DOHH2 (cell line): ENCODE results near the gene CPED1.

Experiments
- H3F3A ChIP-seq: fragments of 200-600 bp; sonication (generic), shearing (Covaris generic); 2 replicates; pipeline ENCODE4 v1.6.0; 2016; ENCODE audit warnings: antibody characterized with exemption, mild to moderate bottlenecking; ENCODE audit not compliant: control insufficient read depth, insufficient read depth
- H3K27ac ChIP-seq: fragments of 200-600 bp; sonication (generic); 2 replicates; pipeline ENCODE4 v1.5.1; 2014; ENCODE audit warnings: low read depth, mild to moderate bottlenecking, low read length, moderate library complexity
- H3K27me3 ChIP-seq: fragments of 200-600 bp; sonication (generic); 2 replicates; pipeline ENCODE4 v1.6.1; 2014; ENCODE audit warnings: mild to moderate bottlenecking, low read length, mixed read lengths; ENCODE audit not compliant: control insufficient read depth
- H3K36me3 ChIP-seq: fragments of 200-600 bp; sonication (generic); 2 replicates; pipeline ENCODE4 v1.6.1; 2014; ENCODE audit warnings: mild to moderate bottlenecking, low read length, moderate library complexity, mixed read lengths; ENCODE audit not compliant: control insufficient read depth
- H3K4me1 ChIP-seq: fragments of 200-600 bp; sonication (generic); 2 replicates; pipeline ENCODE4 v1.6.1; 2014; ENCODE audit warnings: mild to moderate bottlenecking, low read length, mixed read lengths; ENCODE audit not compliant: control insufficient read depth
- H3K4me2 ChIP-seq: fragments of 200-600 bp; sonication (generic); 2 replicates; pipeline ENCODE4 v1.6.0; 2014; ENCODE audit warnings: mild to moderate bottlenecking, low read length, moderate library complexity
- H3K4me3 ChIP-seq: fragments of 200-600 bp; sonication (generic); 2 replicates; pipeline ENCODE4 v1.5.1; 2014; ENCODE audit warnings: mild to moderate bottlenecking, low read length, mixed read lengths
- H3K79me2 ChIP-seq: fragments of 200-600 bp; sonication (generic); 2 replicates; pipeline ENCODE4 v1.6.1; 2014; ENCODE audit warnings: mild to moderate bottlenecking, low read length, mixed read lengths; ENCODE audit not compliant: control insufficient read depth
- H3K9me2 ChIP-seq: fragments of 200-600 bp; sonication (generic); replicated peaks from 2 replicates; pipeline ENCODE4 v1.6.1; 2014; ENCODE audit warnings: mild to moderate bottlenecking, low read length, mixed read lengths; ENCODE audit not compliant: control insufficient read depth
- H3K9me3 ChIP-seq: fragments of 200-600 bp; sonication (generic); 2 replicates; pipeline ENCODE4 v1.6.1; 2014; ENCODE audit warnings: antibody characterized with exemption, low read length, mixed read lengths; ENCODE audit not compliant: control insufficient read depth, insufficient read depth
- H4K20me1 ChIP-seq: fragments of 200-600 bp; sonication (generic); 2 replicates; pipeline ENCODE4 v1.6.0; 2014; ENCODE audit warnings: low read depth, mild to moderate bottlenecking, antibody characterized with exemption, low read length, moderate library complexity; ENCODE audit not compliant: control insufficient read depth, insufficient read depth
- EZH2phosphoT487 ChIP-seq: fragments of 200-600 bp; sonication (generic); IDR thresholded peaks from 2 replicates; pipeline ENCODE4 v1.6.1; 2017; ENCODE audit warnings: borderline replicate concordance, mild to moderate bottlenecking, antibody characterized with exemption, low read length, moderate library complexity, mixed read lengths
- TF ChIP-seq, protein P1 (sequence below): fragments of 200-600 bp; sonication (generic); IDR thresholded peaks from one replicate; pipeline ENCODE4 v1.5.1; 2014; ENCODE audit warnings: antibody characterized with exemption, mild to moderate bottlenecking, low read depth, low read length; ENCODE audit not compliant: poor library complexity, severe bottlenecking

The CPED1 gene

DNA sequence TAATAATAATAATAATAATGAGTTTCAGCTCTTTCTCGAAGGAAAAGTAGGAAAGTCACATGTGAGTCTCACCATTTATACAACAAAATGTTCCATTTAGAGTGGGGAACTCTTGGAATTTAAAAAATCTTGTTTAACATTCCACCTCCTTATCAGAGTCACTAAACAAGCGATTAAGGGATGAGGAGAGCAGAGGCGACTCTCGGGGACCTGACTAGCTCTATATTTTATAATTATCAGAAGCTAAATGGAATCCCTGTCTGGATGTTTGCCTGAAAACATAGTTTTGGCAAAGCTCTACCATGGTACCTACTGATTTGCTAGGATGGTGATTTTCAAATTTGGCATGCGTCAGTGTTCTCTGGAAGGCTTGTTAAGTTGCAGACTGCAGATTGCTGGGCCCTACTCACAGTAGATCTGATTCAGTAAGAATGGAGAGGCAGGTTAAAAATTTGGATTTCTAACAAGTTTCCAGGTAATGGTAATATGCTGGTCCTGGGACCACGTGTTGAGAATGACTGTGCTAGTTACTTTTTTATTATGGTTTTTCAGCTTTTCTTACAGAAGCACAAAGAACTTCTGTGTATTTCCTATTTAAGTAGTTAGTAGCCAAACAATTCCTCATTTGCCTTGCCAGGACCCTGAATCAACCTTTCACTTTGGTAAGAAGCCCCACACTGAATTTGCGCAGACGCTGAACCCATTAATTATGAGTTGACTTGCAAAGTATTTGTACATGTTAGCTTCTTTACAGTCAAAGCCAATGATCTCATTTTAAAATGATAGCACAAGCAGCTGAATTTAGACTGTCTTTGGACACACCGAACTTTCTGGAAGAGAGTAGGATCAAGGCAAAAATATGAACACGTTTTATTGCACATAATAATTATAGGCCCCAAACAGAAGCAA, 39.5 kb downstream of the CPED1 start:
- Histone ChIP-seq H3F3A (no peaks in the 10 kb centered on the region), H3K36me3 (no peaks in the 10 kb centered on the region), H3K4me3 (no peak overlapping the region), H4K20me1 (no peaks in the 10 kb centered on the region), H3K9me3 (no peaks in the 10 kb centered on the region), H3K79me2 (no peaks in the 10 kb centered on the region), H3K4me1 (no peaks in the 10 kb centered on the region), H3K9me2 (no peaks in the 10 kb centered on the region), H3K4me2 (no peak overlapping the region), H3K27me3 (peaks cover 3% of the 10 kb centered on the region; the same call in 1 of the 2 replicates), H3K27ac (no peak overlapping the region)
- no peak for TF ChIP-seq EZH2phosphoT487
- TF ChIP-seq, protein P1, sequence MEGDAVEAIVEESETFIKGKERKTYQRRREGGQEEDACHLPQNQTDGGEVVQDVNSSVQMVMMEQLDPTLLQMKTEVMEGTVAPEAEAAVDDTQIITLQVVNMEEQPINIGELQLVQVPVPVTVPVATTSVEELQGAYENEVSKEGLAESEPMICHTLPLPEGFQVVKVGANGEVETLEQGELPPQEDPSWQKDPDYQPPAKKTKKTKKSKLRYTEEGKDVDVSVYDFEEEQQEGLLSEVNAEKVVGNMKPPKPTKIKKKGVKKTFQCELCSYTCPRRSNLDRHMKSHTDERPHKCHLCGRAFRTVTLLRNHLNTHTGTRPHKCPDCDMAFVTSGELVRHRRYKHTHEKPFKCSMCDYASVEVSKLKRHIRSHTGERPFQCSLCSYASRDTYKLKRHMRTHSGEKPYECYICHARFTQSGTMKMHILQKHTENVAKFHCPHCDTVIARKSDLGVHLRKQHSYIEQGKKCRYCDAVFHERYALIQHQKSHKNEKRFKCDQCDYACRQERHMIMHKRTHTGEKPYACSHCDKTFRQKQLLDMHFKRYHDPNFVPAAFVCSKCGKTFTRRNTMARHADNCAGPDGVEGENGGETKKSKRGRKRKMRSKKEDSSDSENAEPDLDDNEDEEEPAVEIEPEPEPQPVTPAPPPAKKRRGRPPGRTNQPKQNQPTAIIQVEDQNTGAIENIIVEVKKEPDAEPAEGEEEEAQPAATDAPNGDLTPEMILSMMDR = no peak

DNA sequence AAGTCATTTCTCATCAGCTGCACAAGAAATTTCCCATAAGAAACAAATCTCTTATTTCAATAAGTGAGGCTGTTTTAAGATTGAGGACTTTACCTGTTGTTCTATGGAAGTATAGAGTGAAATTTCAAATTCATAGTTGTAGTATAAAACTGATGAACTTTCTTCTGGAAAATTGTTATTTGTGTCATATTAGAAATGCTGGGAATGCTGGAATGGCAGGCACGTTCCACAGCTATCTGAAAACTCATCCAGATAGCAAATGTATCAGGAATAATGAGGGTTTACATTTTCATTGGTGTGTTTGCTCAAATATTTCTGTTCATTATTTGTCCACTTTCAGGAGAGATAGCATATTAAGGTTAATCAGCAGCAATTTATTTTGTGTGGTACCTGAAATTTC, 40.8 kb downstream of the CPED1 start:
- TF ChIP-seq, protein P1 = no peak
- no peaks in the 10 kb centered on the region for H3K27me3 ChIP-seq
- no peak overlapping the region for H3K4me2 ChIP-seq
- no peaks in the 10 kb centered on the region for H3K36me3 ChIP-seq
- no peaks in the 10 kb centered on the region for H3K9me3 ChIP-seq
- no peak overlapping the region for H3K4me3 ChIP-seq
- no peaks in the 10 kb centered on the region for H3K9me2 ChIP-seq
- H3K4me1 ChIP-seq = no peaks in the 10 kb centered on the region
- no peaks in the 10 kb centered on the region for H3F3A ChIP-seq
- no peaks in the 10 kb centered on the region for H4K20me1 ChIP-seq
- H3K79me2 ChIP-seq = no peaks in the 10 kb centered on the region
- no peak overlapping the region for H3K27ac ChIP-seq

DNA sequence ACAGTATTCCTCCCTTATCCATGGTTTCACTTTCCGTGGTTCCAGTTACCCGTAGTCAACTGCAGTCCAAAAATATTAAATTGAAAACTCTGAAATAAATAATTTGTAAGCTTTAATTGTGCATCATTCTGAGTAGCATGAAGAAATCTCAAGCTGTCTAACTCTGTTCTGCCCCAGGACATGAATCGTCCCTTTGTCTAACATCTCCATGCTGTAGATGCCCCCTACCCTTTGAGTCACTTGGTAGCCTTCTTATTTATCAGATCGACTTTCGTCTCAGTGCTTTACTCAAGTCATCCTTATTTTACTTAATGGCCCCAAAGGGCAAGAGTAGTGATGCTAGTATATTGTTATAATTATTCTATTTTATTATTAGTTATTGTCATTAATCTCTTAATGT, 41.8 kb downstream of the CPED1 start:
- no peaks in the 10 kb centered on the region for H3K9me2 ChIP-seq
- no peaks in the 10 kb centered on the region for H3K79me2 ChIP-seq
- H3K4me3 ChIP-seq = no peak overlapping the region
- H3K4me1 ChIP-seq = no peaks in the 10 kb centered on the region
- H3F3A ChIP-seq = no peaks in the 10 kb centered on the region
- no peaks in the 10 kb centered on the region for H4K20me1 ChIP-seq
- H3K27ac ChIP-seq = no peak overlapping the region
- H3K4me2 ChIP-seq = no peak overlapping the region
- H3K27me3 ChIP-seq = no peaks in the 10 kb centered on the region
- no peak for TF ChIP-seq EZH2phosphoT487
- TF ChIP-seq, protein P1 = no peak
- H3K9me3 ChIP-seq = no peaks in the 10 kb centered on the region
- no peaks in the 10 kb centered on the region for H3K36me3 ChIP-seq
